Peyer's patch (tissue), 4 donors: ENCODE results near the gene SERPINB1. TPM values are rescaled to one million over a fixed set of nuclear protein-coding genes. Genes with fewer than 3 reads are reported as not detected.
A peak's percentile ranks its signal among the peaks of the same experiment; 100 is the strongest.

Experiments used
- DNase-seq, 3 donors: peaks; one replicate each; pipeline ENCODE4 v3.0.0-alpha.2; 2017 to 2019
- H3K27ac ChIP-seq, 4 donors: fragments of 200-600 bp; sonication (generic); one replicate each; pipeline ENCODE4 v1.5.1; 2016 to 2019
- H3K27me3 ChIP-seq, 2 donors: fragments of 200-600 bp; sonication (generic); one replicate each; pipeline ENCODE4 v1.5.1; 2019
- H3K36me3 ChIP-seq, 3 donors: fragments of 200-600 bp; sonication (generic); one replicate each; pipeline ENCODE4 v1.5.1; 2016 to 2019
- H3K4me1 ChIP-seq, 4 donors: fragments of 200-600 bp; sonication (generic); one replicate each; pipeline ENCODE4 v1.5.1; 2016 to 2019
- H3K4me3 ChIP-seq, 4 donors: fragments of 200-600 bp; sonication (generic); 1 replicate in 3 of 4; 2 replicates in 1 of 4; pipeline ENCODE4 v1.5.1; 2016 to 2019; ENCODE audit warnings: mild to moderate bottlenecking in 1 of 4
- H3K9me3 ChIP-seq, 4 donors: fragments of 200-600 bp; sonication (generic); one replicate each; pipeline ENCODE4 v1.5.1; 2016 to 2019; ENCODE audit warnings: mild to moderate bottlenecking in 1 of 4
- POLR2A ChIP-seq, 2 donors: fragments of 450-650 bp; IDR thresholded peaks; one replicate each; pipeline ENCODE4 v1.5.1; 2017; ENCODE audit warnings: antibody characterized with exemption in 2 of 2, mild to moderate bottlenecking in 2 of 2, moderate library complexity in 2 of 2
- total RNA-seq, 4 donors: library from RNA; depleted of rRNA; stranded (reverse); fragments of >200 nt; gene quantifications; one replicate each; pipeline ENCODE4 v1.1.0, GENCODE V29; 2016
- TF ChIP-seq, protein P1 (sequence below), 6 experiments: fragments of 450-650 bp in 4 of 6; fragments of 200-600 bp in 2 of 6; sonication (generic) in 1 of 6; IDR thresholded peaks; one replicate each; pipeline ENCODE4 v1.5.1; 2017 to 2019; ENCODE audit warnings: antibody characterized with exemption in 6 of 6, mild to moderate bottlenecking in 3 of 6, moderate library complexity in 1 of 6

The SERPINB1 gene
- total RNA-seq, 4 donors from 2014 or later = 58.6 to 122 (median 86.4) TPM

DNA sequence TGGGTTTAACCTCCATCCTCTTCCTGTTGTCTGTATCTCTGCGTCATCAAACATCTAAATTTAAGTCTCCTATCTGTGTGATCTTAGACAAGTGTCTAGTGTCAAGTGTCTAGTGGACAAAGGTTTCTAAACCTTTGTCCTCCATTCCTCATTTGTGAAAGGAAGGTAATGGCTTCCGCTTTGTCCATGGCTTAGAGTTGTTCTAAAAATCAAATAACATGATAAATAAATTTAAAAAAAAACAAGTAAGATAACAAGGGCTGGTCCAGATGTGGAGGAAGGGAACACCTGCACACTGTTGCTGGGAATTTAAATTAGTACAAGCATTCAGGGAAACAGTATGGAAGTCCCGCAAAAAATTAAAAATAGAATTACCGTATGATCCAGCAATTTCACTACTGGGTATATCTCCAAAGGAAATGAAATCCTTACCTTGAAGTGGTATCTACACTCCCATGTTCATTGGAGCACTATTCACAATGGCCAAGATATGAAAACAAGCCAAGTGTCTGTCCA is 17.6 kb upstream of the SERPINB1 start:
- Histone ChIP-seq H3K4me1 (peaks cover 0 to 43% (median 27%) of the 10 kb centered on the region in 4 donors), H3K4me3 (no peak overlapping the region), H3K27ac (peak overlapping the region; percentile 68 to 89 (median 77)), H3K27me3 (no peaks in the 10 kb centered on the region), H3K36me3 (no peaks in the 10 kb centered on the region), H3K9me3 (no peaks in the 10 kb centered on the region)
- TF ChIP-seq, protein P1, sequence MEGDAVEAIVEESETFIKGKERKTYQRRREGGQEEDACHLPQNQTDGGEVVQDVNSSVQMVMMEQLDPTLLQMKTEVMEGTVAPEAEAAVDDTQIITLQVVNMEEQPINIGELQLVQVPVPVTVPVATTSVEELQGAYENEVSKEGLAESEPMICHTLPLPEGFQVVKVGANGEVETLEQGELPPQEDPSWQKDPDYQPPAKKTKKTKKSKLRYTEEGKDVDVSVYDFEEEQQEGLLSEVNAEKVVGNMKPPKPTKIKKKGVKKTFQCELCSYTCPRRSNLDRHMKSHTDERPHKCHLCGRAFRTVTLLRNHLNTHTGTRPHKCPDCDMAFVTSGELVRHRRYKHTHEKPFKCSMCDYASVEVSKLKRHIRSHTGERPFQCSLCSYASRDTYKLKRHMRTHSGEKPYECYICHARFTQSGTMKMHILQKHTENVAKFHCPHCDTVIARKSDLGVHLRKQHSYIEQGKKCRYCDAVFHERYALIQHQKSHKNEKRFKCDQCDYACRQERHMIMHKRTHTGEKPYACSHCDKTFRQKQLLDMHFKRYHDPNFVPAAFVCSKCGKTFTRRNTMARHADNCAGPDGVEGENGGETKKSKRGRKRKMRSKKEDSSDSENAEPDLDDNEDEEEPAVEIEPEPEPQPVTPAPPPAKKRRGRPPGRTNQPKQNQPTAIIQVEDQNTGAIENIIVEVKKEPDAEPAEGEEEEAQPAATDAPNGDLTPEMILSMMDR (IDR thresholded peaks at IDR 0.05) = no peak
- TF ChIP-seq POLR2A (IDR thresholded peaks at IDR 0.05) = peak in 1 of 2 donors; percentile 42
- DNase-seq = no peak

DNA sequence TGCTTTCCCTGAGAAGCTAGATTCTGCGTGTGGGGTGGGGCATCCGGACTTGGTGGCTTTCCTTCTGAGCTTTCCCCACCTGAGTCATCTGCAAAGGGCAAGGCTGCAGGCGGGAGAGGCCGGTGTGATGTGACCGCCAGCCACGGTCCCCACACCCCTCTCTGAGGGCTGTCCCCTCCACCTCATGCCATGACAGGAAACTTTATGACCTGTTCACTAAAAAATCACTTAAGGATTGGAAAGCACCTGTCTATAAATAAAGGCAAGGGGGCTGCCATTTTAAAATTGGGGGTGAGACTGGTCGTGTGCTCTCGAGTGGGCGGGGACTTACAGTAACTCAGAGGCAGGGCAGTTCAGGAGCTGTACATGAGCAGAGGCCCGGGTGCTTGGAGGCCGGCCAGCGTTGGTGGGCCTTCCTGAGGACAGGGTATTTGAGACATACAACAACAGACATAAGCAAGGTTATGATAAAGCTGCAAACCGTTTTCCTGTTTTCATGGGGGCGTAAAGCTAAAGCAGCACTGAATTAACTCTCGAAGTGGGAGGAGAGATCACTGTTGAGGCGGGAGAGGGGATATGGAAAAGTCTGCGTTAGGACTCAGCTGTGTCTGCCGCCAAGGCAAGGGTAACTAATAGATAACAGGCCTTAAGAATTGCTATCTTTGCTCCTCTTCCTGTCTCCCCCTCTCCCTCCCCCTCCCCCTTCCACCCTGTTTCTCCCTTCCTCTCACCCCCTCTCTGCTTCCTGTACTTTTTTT is 16.1 kb upstream of the SERPINB1 start:
- no peaks in the 10 kb centered on the region for H3K9me3 ChIP-seq
- H3K27ac ChIP-seq = peak overlapping the region; percentile 68 to 89 (median 77)
- H3K27me3 ChIP-seq = no peaks in the 10 kb centered on the region
- H3K36me3 ChIP-seq = no peaks in the 10 kb centered on the region
- H3K4me3 ChIP-seq = peak overlapping the region in 1 of 4 donors; percentile 1
- DNase-seq = peak; percentile 48 to 80 (median 66)
- no peak for TF ChIP-seq POLR2A (IDR thresholded peaks at IDR 0.05)
- TF ChIP-seq, protein P1 (IDR thresholded peaks at IDR 0.05) = no peak
- peaks cover 0 to 35% (median 26%) of the 10 kb centered on the region in 4 donors for H3K4me1 ChIP-seq

DNA sequence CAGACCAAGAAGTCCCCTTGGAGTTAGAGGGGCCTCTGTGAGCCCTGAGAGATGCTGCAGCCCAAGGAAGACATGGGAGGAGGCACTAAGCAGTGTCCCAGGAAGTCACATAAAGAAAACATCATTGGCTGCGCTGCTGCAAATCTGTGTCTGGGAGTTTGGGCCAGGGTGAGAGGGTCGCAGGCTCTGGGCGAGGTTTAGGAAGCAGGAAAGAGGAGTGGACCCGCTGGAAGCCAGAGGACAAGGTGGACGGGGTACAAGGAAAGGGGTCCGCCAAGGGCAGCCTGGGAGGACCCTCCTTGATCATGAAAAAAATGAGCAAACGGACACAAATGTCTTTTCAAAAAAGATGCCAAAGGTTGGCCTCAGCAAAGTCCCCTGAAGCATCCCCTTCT is 15.5 kb upstream of the SERPINB1 start:
- no peaks in the 10 kb centered on the region for H3K9me3 ChIP-seq
- no peaks in the 10 kb centered on the region for H3K36me3 ChIP-seq
- no peak for TF ChIP-seq POLR2A (IDR thresholded peaks at IDR 0.05)
- TF ChIP-seq, protein P1 (IDR thresholded peaks at IDR 0.05) = no peak
- no peak overlapping the region for H3K4me3 ChIP-seq
- no peaks in the 10 kb centered on the region for H3K27me3 ChIP-seq
- peak overlapping the region; percentile 68 to 89 (median 77) for H3K27ac ChIP-seq
- DNase-seq = peak in 1 of 3 donors; percentile 19
- H3K4me1 ChIP-seq = peaks cover 0 to 34% (median 26%) of the 10 kb centered on the region in 4 donors

DNA sequence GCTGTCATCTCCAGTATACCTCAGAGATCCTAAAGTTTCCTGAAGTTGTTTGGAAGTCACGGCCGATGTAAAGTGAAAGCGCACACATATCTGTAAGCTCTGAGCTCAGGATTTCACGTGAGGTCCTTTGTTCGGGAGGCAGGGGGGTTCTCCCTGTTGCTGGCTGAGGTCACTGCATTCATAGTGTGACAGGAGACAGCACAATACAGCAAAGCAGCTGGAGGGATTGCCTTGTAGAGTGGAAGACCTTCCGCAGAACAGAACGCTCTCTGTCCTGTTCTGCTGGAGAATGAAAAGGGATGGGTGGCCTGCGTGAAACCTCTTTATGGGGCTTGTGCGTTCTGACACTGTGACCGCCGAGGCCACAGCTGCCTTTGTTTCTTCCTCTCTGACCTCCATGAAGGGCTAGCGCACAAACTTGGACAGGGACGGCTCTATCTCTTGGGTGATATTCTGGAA is 13.4 kb upstream of the SERPINB1 start:
- no peaks in the 10 kb centered on the region for H3K36me3 ChIP-seq
- peak overlapping the region; percentile 61 to 74 (median 70) for H3K27ac ChIP-seq
- no peaks in the 10 kb centered on the region for H3K27me3 ChIP-seq
- DNase-seq = peak in 1 of 3 donors; percentile 21
- peaks cover 0 to 30% (median 25%) of the 10 kb centered on the region in 4 donors for H3K4me1 ChIP-seq
- H3K9me3 ChIP-seq = no peaks in the 10 kb centered on the region
- no peak overlapping the region for H3K4me3 ChIP-seq
- no peak for TF ChIP-seq POLR2A (IDR thresholded peaks at IDR 0.05)
- TF ChIP-seq, protein P1 (IDR thresholded peaks at IDR 0.05) = no peak

DNA sequence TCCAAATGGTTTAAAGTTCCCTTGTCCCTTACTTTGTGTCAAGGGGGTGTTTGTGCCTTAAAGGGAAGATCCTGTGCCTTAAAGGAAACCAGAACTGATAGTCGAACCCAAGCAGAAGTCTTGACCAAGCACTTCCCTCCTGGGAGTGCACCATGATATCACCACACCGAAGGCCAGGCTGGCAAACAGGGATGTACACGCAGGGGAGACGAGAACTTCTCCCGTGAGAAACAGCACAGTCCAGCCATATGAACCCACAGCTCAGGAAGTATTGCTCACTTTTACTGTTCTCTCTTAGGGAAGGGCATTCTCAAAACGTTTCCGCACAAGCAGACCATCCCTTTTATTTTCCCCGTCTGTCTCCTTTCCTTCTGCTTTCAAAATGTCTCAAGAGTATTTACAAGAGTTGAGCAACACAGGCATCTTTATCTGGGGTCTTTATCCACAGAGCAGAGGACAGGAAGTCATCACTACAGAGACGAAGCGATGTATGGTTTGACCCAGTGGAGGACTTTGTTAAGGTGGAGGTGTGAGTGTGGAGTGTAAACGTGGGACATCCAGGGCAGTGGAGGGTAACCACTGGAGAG is 12.8 kb upstream of the SERPINB1 start:
- H3K27ac ChIP-seq = peak overlapping the region; percentile 61 to 74 (median 70)
- H3K27me3 ChIP-seq = no peaks in the 10 kb centered on the region
- no peaks in the 10 kb centered on the region for H3K36me3 ChIP-seq
- TF ChIP-seq POLR2A (IDR thresholded peaks at IDR 0.05) = no peak
- TF ChIP-seq, protein P1 (IDR thresholded peaks at IDR 0.05) = peak in 1 of 6 experiments; percentile 21
- peaks cover 0 to 30% (median 25%) of the 10 kb centered on the region in 4 donors for H3K4me1 ChIP-seq
- peak overlapping the region; percentile 2 to 45 (median 36) for H3K4me3 ChIP-seq
- DNase-seq = peak in 1 of 3 donors; percentile 40
- no peaks in the 10 kb centered on the region for H3K9me3 ChIP-seq
